ENCODE results near the gene ARHGAP31. TPM values are rescaled to one million over a fixed set of nuclear protein-coding genes. Genes with fewer than 3 reads are reported as not detected.

ARHGAP31 gene
- polyA plus RNA-seq, 3 donors, result 4.7 to 9.8 (median 7.6) TPM

DNA sequence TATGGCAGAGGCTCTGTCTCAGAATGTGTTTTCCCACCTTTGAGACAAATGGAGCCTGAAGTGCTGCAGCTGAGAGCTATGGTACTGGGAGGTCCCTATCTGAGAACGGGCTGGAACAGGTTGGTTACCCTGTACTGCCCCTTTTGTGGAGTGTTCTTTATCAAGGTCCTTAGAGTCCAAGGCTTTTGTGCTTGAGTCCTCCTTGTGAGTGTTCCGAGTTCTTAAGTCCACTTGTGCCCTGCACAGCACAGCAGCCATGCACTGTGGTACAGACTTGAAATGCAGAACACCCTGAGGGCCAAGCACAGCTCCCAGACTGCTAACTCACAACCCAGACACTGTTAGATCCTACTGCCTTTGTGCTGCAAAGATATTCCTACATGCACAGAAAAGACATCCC, 67.8 kb downstream of the ARHGAP31 start:
- H3K4me2 ChIP-seq (replicated peaks; ENCODE audit: extremely low read depth, low read length, poor library complexity, severe bottlenecking), result no peak overlapping the region
- H3K4me1 ChIP-seq (ENCODE audit: control insufficient read depth in 1 of 2, insufficient read depth in 2 of 2, low read length in 2 of 2), result peaks cover 7 to 13% of the 10 kb centered on the region in 2 donors
- Mint-ChIP-seq H3K27ac (peak overlapping the region in 1 of 7 donors; percentile 57), H3K4me1 (peaks cover 13% of the 10 kb centered on the region), H3K4me3 (no peak overlapping the region), H3K9me3 (no peaks in the 10 kb centered on the region), H3K27me3 (ENCODE audit: low read depth in 3 of 3) (peaks cover 0 to 2% (median 0%) of the 10 kb centered on the region in 3 donors), H3K36me3 (peaks cover 16 to 17% of the 10 kb centered on the region in 2 donors)
- H3K9ac ChIP-seq (ENCODE audit: insufficient read depth, low read length, poor library complexity, severe bottlenecking), result no peak overlapping the region
- H3K9me3 ChIP-seq (replicated peaks in 1 of 2; ENCODE audit: control insufficient read depth in 1 of 2, insufficient read depth in 1 of 2, low read length in 2 of 2), result no peaks in the 10 kb centered on the region
- H3K4me3 ChIP-seq (replicated peaks in 1 of 3; ENCODE audit: low read depth in 2 of 3, low read length in 3 of 3), result no peak overlapping the region
- no peaks in the 10 kb centered on the region for H3K27me3 ChIP-seq (ENCODE audit: control insufficient read depth in 2 of 2, insufficient read depth in 2 of 2, low read length in 2 of 2)
- no peak for DNase-seq
- H3K27ac ChIP-seq (ENCODE audit: low read depth in 1 of 2, low read length in 2 of 2), result no peak overlapping the region
- H4K20me1 ChIP-seq (ENCODE audit: insufficient read depth, low read length), result peaks cover 39% of the 10 kb centered on the region
- TF ChIP-seq, protein P1, sequence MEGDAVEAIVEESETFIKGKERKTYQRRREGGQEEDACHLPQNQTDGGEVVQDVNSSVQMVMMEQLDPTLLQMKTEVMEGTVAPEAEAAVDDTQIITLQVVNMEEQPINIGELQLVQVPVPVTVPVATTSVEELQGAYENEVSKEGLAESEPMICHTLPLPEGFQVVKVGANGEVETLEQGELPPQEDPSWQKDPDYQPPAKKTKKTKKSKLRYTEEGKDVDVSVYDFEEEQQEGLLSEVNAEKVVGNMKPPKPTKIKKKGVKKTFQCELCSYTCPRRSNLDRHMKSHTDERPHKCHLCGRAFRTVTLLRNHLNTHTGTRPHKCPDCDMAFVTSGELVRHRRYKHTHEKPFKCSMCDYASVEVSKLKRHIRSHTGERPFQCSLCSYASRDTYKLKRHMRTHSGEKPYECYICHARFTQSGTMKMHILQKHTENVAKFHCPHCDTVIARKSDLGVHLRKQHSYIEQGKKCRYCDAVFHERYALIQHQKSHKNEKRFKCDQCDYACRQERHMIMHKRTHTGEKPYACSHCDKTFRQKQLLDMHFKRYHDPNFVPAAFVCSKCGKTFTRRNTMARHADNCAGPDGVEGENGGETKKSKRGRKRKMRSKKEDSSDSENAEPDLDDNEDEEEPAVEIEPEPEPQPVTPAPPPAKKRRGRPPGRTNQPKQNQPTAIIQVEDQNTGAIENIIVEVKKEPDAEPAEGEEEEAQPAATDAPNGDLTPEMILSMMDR (IDR thresholded peaks at IDR 0.05), result no peak
- H3K79me2 ChIP-seq (ENCODE audit: insufficient read depth, low read length), result no peaks in the 10 kb centered on the region
- 100% methylated on average over 1 of the region's 2 CpGs for WGBS (ENCODE audit: insufficient coverage)
- intact Hi-C loops (cut with micrococcal nuclease), result no loop called here
- H2AFZ ChIP-seq (ENCODE audit: insufficient read depth, low read depth, low read length, poor library complexity, severe bottlenecking), result no peak overlapping the region
- peaks cover 6 to 23% of the 10 kb centered on the region in 2 donors for H3K36me3 ChIP-seq (replicated peaks in 1 of 2; ENCODE audit: control insufficient read depth in 1 of 2, insufficient read depth in 2 of 2, low read length in 2 of 2)

DNA sequence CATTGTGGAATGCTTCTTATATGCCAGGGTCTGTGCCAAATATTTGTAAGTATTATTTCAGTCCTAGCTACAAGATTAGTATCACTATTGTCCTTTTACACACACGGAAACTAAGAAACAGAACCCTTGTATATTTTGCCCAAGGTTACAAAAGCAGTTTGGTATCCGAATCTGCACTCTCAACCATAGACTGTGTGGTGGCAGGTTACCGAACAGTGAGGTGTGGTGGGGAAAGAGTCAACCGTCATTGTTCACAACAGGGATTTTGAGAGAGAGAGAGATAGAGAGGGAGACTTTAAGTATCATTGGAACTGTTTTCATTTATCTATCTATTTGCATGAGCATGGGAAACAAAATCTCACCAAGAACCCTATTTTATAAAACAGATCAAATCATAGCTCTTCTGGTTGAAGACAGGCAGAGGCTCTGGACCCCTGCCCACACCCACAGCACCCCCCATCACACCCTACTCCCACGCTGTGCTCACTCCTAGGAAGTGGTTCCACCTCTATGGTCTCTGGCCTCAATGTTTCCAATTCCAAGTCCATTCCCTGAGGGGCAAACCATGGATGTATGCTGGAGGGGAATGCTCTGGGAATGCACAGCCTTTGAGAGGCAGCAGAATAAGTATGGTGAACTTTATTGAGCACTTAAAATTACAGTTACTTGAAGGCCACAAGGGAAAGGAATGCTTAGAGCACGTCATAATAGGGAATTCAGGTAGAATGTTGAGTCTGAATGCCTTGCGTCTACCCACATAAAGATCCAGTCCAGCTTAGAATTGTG, 69.0 kb downstream of the ARHGAP31 start:
- Mint-ChIP-seq H3K4me1 (peaks cover 8% of the 10 kb centered on the region), H3K9me3 (no peaks in the 10 kb centered on the region), H3K36me3 (peaks cover 24 to 25% of the 10 kb centered on the region in 2 donors), H3K27ac (no peak overlapping the region), H3K4me3 (no peak overlapping the region), H3K27me3 (ENCODE audit: low read depth in 3 of 3) (no peaks in the 10 kb centered on the region)
- Histone ChIP-seq H3K9me3 (replicated peaks in 1 of 2; ENCODE audit: control insufficient read depth in 1 of 2, insufficient read depth in 1 of 2, low read length in 2 of 2) (no peaks in the 10 kb centered on the region), H3K4me3 (replicated peaks in 1 of 3; ENCODE audit: low read depth in 2 of 3, low read length in 3 of 3) (no peak overlapping the region), H4K20me1 (ENCODE audit: insufficient read depth, low read length) (peaks cover 37% of the 10 kb centered on the region), H3K9ac (ENCODE audit: insufficient read depth, low read length, poor library complexity, severe bottlenecking) (no peak overlapping the region), H3K4me1 (ENCODE audit: control insufficient read depth in 1 of 2, insufficient read depth in 2 of 2, low read length in 2 of 2) (peaks cover 7 to 9% of the 10 kb centered on the region in 2 donors), H3K27ac (ENCODE audit: low read depth in 1 of 2, low read length in 2 of 2) (no peak overlapping the region), H3K4me2 (replicated peaks; ENCODE audit: extremely low read depth, low read length, poor library complexity, severe bottlenecking) (no peak overlapping the region), H3K79me2 (ENCODE audit: insufficient read depth, low read length) (no peaks in the 10 kb centered on the region), H3K27me3 (ENCODE audit: control insufficient read depth in 2 of 2, insufficient read depth in 2 of 2, low read length in 2 of 2) (no peaks in the 10 kb centered on the region), H3K36me3 (replicated peaks in 1 of 2; ENCODE audit: control insufficient read depth in 1 of 2, insufficient read depth in 2 of 2, low read length in 2 of 2) (peaks cover 12 to 35% of the 10 kb centered on the region in 2 donors), H2AFZ (ENCODE audit: insufficient read depth, low read depth, low read length, poor library complexity, severe bottlenecking) (no peak overlapping the region)
- DNase-seq, result no peak
- 93% methylated on average over 2 of the region's 7 CpGs for WGBS (ENCODE audit: insufficient coverage)
- intact Hi-C loops (cut with micrococcal nuclease), result no loop called here
- TF ChIP-seq, protein P1 (IDR thresholded peaks at IDR 0.05), result no peak
